Measurements from ENCODE around the gene PTK7.

- TF ChIP-seq CTCF (conservative IDR thresholded peaks at IDR 0.05; ENCODE audit: low read length): no peak
- TF ChIP-seq EZH2phosphoT487 (IDR thresholded peaks at IDR 0.05; ENCODE audit: borderline replicate concordance): no peak
These were observed 116.8 kb downstream of the PTK7 start for GRCh38 chr6:43192911-43193310.
